Duodenal mucosa (tissue), 2 donors: ENCODE results near the gene DUS3L.
A peak's percentile ranks its signal among the peaks of the same experiment; 100 is the strongest.

Experiments
- H3K27ac ChIP-seq: one replicate; pipeline ENCODE4 v1.7.0; 2013; ENCODE audit warnings: low read depth, low read length
- H3K27me3 ChIP-seq, 2 donors: one replicate each; pipeline ENCODE4 v1.7.0; 2013; ENCODE audit warnings: low read length in 2 of 2, control low read depth in 1 of 2; ENCODE audit not compliant: insufficient read depth in 2 of 2, control insufficient read depth in 1 of 2
- H3K36me3 ChIP-seq, 2 donors: one replicate each; pipeline ENCODE4 v1.7.0; 2013; ENCODE audit warnings: low read length in 2 of 2, control low read depth in 1 of 2; ENCODE audit not compliant: insufficient read depth in 2 of 2, control insufficient read depth in 1 of 2
- H3K4me1 ChIP-seq, 2 donors: one replicate each; pipeline ENCODE4 v1.7.0; 2013; ENCODE audit warnings: low read length in 2 of 2, control low read depth in 1 of 2; ENCODE audit not compliant: insufficient read depth in 2 of 2, control insufficient read depth in 1 of 2
- H3K4me3 ChIP-seq, 2 donors: one replicate each; pipeline ENCODE4 v1.7.0; 2013; ENCODE audit warnings: low read length in 2 of 2, low read depth in 1 of 2
- H3K9ac ChIP-seq, 2 donors: one replicate each; pipeline ENCODE4 v1.7.0; 2013; ENCODE audit warnings: low read length in 2 of 2, low read depth in 1 of 2
- H3K9me3 ChIP-seq, 2 donors: one replicate each; pipeline ENCODE4 v1.7.0; 2013; ENCODE audit warnings: low read length in 2 of 2, control low read depth in 1 of 2; ENCODE audit not compliant: control insufficient read depth in 1 of 2

The DUS3L gene, protein sequence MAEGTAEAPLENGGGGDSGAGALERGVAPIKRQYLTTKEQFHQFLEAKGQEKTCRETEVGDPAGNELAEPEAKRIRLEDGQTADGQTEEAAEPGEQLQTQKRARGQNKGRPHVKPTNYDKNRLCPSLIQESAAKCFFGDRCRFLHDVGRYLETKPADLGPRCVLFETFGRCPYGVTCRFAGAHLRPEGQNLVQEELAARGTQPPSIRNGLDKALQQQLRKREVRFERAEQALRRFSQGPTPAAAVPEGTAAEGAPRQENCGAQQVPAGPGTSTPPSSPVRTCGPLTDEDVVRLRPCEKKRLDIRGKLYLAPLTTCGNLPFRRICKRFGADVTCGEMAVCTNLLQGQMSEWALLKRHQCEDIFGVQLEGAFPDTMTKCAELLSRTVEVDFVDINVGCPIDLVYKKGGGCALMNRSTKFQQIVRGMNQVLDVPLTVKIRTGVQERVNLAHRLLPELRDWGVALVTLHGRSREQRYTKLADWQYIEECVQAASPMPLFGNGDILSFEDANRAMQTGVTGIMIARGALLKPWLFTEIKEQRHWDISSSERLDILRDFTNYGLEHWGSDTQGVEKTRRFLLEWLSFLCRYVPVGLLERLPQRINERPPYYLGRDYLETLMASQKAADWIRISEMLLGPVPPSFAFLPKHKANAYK

DNA sequence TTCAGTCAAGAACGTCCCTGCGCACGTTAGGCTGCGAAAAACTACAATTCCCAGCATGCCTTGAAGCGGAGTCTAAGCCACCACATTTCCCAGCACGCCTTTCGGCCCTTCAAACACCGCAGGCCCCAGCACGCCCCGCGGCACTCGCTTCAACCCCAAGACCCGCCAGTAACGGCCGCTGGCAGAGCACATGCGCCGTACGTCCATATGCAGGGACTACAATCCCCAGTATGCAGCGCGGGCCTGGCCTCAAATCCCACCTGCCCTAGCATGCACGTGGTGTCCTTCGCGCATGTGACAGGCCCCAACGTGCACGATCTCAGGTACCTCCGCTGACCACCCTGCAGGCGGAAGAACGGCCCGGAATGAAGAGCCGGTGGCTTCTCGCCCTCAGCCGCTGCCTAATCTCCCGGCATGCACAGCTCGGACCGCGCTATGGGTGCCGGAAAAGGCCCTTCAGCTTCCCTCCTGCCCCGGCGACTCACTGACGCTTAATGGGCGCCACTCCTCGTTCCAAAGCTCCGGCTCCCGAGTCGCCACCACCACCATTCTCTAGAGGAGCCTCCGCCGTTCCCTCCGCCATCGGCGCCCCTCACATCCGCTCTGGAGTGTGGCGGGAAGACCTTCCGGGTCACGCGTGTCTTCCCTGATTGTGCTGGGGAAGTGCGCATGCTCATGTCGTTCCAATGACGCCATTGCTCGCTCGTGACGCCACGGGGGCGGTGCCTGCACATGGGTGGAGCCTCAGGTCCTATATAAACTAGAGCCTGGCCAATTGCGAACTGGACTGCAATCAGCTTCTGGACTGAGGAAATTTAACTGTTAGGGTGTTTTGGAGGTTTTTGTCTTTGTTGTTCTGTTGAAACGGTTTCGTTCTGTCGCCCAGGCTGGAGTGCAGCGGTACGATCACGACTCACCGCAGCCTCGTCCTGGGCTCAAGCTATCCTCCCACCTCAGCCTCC lies at the start of gene DUS3L:
TSS of gene DUS3L (minus strand) at position 605 of the 962 bp plus-strand sequence. CDS start at position 583, 22 bp downstream.
- no peaks in the 10 kb centered on the region for H3K9me3 ChIP-seq
- peak within 1 kb of the TSS; percentile 83 to 98 for H3K4me3 ChIP-seq
- H3K9ac ChIP-seq = peak within 1 kb of the TSS; percentile 85 to 86
- H3K27me3 ChIP-seq = no peaks in the 10 kb centered on the region
- peak within 1 kb of the TSS; percentile 95 for H3K27ac ChIP-seq
- peaks cover 19 to 41% of the 10 kb centered on the region in 2 donors for H3K36me3 ChIP-seq
- peaks cover 0 to 6% of the 10 kb centered on the region in 2 donors for H3K4me1 ChIP-seq

DNA sequence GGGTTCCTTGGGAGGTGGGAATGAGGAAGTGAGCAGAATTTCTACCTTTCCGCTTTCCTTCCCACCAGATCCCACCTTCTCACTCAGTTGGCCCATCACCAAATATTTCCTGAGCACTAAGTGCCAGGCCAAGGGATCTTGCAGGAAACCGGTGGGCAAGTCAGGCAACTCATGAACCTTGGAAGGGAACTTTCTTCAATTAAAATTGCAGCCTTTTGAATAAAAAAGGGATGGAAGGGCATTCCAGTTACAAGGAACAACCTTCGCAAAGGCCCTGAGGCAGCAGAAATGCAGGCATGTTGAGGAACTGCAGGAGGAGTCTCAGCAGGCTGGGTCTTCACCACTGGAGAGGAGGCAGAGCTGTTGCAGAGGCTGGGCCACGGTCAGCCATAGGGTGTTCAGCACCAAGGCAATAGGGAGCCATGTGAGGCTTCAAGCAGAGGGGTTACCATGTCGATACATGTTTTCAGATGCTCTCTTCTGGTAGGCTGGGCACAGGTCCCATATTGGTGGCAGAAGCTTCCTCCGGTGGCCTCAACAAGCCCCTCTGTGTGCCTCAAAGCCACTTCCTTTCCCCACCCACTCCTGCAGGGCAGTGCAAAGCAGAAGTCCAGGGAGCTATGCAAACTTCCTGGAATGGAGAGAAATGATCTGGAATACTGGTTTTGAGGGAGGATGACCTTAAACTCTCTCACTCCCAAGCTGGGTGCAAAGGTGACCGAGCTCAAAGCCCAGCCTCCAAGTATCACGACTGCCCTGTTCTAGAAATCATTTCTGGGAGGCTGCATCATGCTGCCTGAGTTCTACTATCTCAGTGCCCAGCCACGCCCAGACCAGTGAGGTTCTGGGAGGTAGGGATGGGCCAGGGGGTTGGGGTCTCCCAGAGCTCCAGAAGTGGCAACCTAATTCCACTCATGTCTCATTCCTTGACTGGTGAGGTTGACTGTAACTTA lies 48.4 kb upstream of the DUS3L start, which contains the start of gene FUT6:
TSS of gene FUT6 (minus strand) at position 638 of the 953 bp plus-strand sequence. CDS start 7,135 bp downstream, outside the sequence.
- Histone ChIP-seq H3K27me3 (no peaks in the 10 kb centered on the region), H3K36me3 (peaks cover 0 to 12% of the 10 kb centered on the region in 2 donors), H3K9me3 (no peaks in the 10 kb centered on the region), H3K4me1 (peaks cover 18 to 21% of the 10 kb centered on the region in 2 donors), H3K4me3 (peak within 1 kb of the TSS; percentile 72 to 73), H3K27ac (peak within 1 kb of the TSS; percentile 79), H3K9ac (peak within 1 kb of the TSS; percentile 85 to 86)

DNA sequence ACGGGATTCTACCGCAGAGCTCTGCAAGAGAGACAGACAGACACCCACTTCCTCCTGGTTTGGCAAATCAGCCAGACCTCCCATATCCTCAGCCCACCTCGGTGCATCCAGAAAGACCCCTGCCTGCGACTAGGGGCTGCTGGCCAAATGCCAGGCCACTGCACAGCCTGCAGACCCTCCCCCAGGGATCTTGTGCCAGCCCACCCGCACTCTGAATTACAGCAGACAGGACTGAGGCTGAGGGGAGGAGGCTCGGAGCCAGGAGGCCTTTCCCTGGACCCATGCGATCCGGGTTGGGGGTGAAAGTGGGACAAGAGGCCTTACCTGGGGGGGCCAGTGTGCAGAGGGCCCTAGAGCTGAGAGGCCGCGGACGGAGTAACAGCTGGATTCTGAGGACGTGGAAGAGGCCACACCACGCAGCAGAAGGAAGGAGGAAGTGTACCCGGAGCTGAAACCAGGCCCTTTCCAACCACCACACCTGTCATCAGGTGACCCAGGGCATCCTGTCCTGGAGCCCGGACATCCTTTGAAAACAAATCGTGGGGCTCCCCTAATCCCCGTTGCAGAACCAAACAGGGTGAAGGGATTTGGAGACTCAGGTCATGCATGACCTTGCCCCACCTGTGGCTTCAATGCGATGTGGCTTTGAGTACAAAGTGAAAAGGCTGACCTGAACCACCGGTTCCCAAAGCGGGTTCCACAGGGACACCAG lies 47.5 kb upstream of the DUS3L start:
- Histone ChIP-seq H3K27ac (peak overlapping the region; percentile 79), H3K4me1 (peaks cover 18 to 21% of the 10 kb centered on the region in 2 donors), H3K4me3 (peak overlapping the region; percentile 72 to 73), H3K27me3 (no peaks in the 10 kb centered on the region), H3K36me3 (peaks cover 0 to 9% of the 10 kb centered on the region in 2 donors), H3K9ac (peak overlapping the region; percentile 85 to 86), H3K9me3 (no peaks in the 10 kb centered on the region)

DNA sequence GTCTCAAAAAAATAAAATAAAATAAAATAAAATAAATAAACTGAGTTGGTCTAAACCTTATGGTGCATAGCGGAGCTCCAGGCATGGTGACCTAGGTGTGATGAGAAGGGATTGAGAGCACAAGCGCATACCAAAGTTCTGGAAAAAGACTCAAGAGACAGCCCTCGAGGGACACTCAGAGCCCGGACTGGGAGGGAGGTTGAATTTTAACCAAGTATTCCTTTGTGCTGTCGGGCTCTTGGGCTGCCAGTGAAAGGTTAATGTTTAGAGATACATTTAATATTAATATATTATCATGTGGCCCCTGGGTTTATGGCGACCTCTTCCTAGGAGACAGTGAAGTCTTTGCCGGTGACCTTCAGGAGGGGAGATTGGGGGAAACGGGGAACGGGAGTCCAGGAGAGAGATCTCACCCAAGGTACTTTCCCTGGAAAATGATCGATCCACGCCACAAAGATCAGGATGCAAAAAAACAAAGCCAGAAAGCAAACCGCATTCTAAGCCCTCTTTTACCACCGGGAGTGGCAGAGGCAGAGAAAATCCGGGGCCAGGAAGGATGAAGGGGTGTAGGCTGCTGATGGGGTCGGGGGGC lies 46.9 kb upstream of the DUS3L start:
- H3K27me3 ChIP-seq = no peaks in the 10 kb centered on the region
- H3K9me3 ChIP-seq = no peaks in the 10 kb centered on the region
- H3K9ac ChIP-seq = peak overlapping the region; percentile 85 to 86
- peak overlapping the region; percentile 72 to 73 for H3K4me3 ChIP-seq
- H3K4me1 ChIP-seq = peaks cover 18 to 21% of the 10 kb centered on the region in 2 donors
- H3K27ac ChIP-seq = peak overlapping the region; percentile 79
- H3K36me3 ChIP-seq = peaks cover 0 to 9% of the 10 kb centered on the region in 2 donors

DNA sequence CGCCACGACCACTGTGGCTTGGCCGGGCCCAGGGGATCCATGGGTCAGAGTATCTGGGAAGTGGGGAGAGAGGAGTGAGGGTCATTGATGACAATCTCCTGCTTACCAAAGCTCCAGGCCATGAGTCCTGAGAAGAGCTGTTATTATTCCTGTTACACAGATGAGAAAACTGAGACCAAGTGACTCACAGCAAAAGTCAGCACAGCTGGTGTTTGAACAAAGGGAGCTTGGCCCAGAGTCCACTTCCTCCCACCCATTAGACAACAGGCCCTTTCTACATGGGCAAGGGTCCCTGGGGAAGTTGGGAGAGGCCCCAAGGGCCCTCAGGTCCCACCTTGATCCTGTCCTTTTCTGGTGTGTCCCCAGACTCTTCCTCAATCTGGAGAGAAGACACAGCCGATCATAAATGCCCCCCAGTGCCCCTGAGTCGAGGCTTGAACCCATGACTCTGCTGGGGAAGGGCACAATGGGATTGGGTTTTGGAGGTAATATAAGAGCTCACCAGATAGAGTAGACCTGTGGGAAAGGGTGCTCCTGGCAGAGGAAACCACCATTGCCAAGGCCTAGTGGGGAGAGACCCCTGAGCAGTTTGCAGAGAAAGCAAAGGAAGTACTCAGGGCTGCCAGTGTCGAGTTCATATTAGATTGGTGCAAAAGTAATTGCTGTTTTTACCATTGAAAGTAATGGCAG lies 41.7 kb upstream of the DUS3L start:
- H3K27ac ChIP-seq = no peak overlapping the region
- peaks cover 11 to 12% of the 10 kb centered on the region in 2 donors for H3K4me1 ChIP-seq
- H3K9ac ChIP-seq = no peak overlapping the region
- H3K9me3 ChIP-seq = no peaks in the 10 kb centered on the region
- H3K27me3 ChIP-seq = no peaks in the 10 kb centered on the region
- peaks cover 0 to 19% of the 10 kb centered on the region in 2 donors for H3K36me3 ChIP-seq
- no peak overlapping the region for H3K4me3 ChIP-seq

DNA sequence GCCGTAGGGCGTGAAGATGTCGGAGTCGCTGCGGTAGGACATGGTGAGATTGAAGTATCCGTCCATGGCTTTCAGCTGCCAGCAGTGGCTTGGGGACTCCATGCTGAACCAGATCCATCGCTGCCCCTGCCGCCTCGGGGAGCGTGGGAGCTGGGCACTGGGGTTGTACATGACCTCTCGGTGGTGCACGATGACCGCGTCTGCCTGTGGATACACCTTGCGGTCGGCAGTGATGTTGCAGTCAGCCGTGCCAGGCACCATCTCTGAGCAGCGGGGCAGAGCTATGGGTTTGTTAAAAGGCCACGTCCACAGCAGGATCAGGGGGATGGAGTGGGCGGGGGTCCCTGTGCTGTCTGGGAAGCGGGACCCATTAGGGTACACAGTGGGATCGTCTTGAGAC lies 41.1 kb upstream of the DUS3L start:
- no peak overlapping the region for H3K27ac ChIP-seq
- H3K27me3 ChIP-seq = no peaks in the 10 kb centered on the region
- no peak overlapping the region for H3K4me3 ChIP-seq
- H3K36me3 ChIP-seq = peaks cover 0 to 19% of the 10 kb centered on the region in 2 donors
- H3K4me1 ChIP-seq = peaks cover 15 to 17% of the 10 kb centered on the region in 2 donors
- no peak overlapping the region for H3K9ac ChIP-seq
- H3K9me3 ChIP-seq = no peaks in the 10 kb centered on the region

DNA sequence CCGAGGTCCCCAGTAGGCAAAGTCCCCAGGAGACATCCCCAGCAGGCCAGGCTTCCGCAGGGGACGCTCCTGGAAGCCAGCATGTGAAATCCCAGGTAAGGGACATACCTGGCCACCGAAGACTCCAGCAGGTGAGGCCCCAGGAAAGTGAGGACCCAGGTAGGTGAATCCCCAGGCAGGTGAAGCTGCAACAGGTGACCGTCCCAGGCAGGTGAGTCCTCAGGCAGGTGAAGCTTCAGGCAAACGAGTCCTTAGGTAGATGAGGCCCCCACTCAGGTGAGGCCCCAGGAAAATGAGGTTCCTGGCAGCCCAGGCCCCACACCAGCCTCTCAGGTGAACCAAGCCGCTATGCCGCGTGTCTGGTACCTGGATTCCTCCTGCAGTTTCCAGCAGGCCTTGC lies 40.2 kb upstream of the DUS3L start:
- no peak overlapping the region for H3K9ac ChIP-seq
- H3K27ac ChIP-seq = no peak overlapping the region
- H3K36me3 ChIP-seq = peaks cover 0 to 19% of the 10 kb centered on the region in 2 donors
- no peaks in the 10 kb centered on the region for H3K9me3 ChIP-seq
- H3K4me1 ChIP-seq = peaks cover 20 to 26% of the 10 kb centered on the region in 2 donors
- no peak overlapping the region for H3K4me3 ChIP-seq
- H3K27me3 ChIP-seq = no peaks in the 10 kb centered on the region
